Loucy (cell line): ENCODE data around the gene DLX6.

Experiments used
- H2AFZ ChIP-seq: fragments of 200-600 bp; sonication (generic); 2 replicates; pipeline ENCODE4 v1.6.0; 2016; ENCODE audit warnings: antibody characterized with exemption, mild to moderate bottlenecking, low read length, moderate library complexity
- H3F3A ChIP-seq: fragments of 200-600 bp; 2 replicates; pipeline ENCODE4 v1.6.0; 2016; ENCODE audit warnings: antibody characterized with exemption, low read depth, mild to moderate bottlenecking
- H3K27me3 ChIP-seq: fragments of 200-600 bp; sonication (generic); 2 replicates; pipeline ENCODE4 v1.6.1; 2014; ENCODE audit warnings: low read length, mild to moderate bottlenecking; ENCODE audit not compliant: insufficient read depth, poor library complexity, severe bottlenecking
- H3K36me3 ChIP-seq: fragments of 200-600 bp; sonication (generic); 2 replicates; pipeline ENCODE4 v1.6.1; 2016; ENCODE audit warnings: low read length; ENCODE audit not compliant: insufficient read depth
- H3K4me1 ChIP-seq: fragments of 200-600 bp; sonication (generic); 2 replicates; pipeline ENCODE4 v1.5.1; 2014; ENCODE audit warnings: low read length, mild to moderate bottlenecking; ENCODE audit not compliant: insufficient read depth, poor library complexity, severe bottlenecking
- H3K4me2 ChIP-seq: fragments of 200-600 bp; sonication (generic); 2 replicates; pipeline ENCODE4 v1.6.0; 2014; ENCODE audit warnings: antibody characterized with exemption, low read length, low read depth, mild to moderate bottlenecking; ENCODE audit not compliant: poor library complexity, severe bottlenecking
- H3K4me3 ChIP-seq: fragments of 200-600 bp; sonication (generic); 2 replicates; pipeline ENCODE4 v1.5.1; 2014; ENCODE audit warnings: low read length, mild to moderate bottlenecking, mixed read lengths; ENCODE audit not compliant: poor library complexity, severe bottlenecking
- H3K79me2 ChIP-seq: fragments of 200-600 bp; sonication (generic); 2 replicates; pipeline ENCODE4 v1.6.1; 2014; ENCODE audit warnings: low read length; ENCODE audit not compliant: insufficient read depth
- H3K9ac ChIP-seq: fragments of 200-600 bp; sonication (generic); 2 replicates; pipeline ENCODE4 v1.6.0; 2014; ENCODE audit warnings: mild to moderate bottlenecking, low read depth, low read length, moderate library complexity; ENCODE audit not compliant: poor library complexity, severe bottlenecking
- H3K9me2 ChIP-seq: fragments of 200-600 bp; sonication (generic); replicated peaks from 2 replicates; pipeline ENCODE4 v1.6.1; 2016; ENCODE audit warnings: low read depth, low read length, mixed read lengths
- H3K9me3 ChIP-seq: fragments of 200-600 bp; sonication (generic); 2 replicates; pipeline ENCODE4 v1.6.1; 2014; ENCODE audit warnings: mild to moderate bottlenecking, antibody characterized with exemption, low read length, low read depth; ENCODE audit not compliant: insufficient read depth
- H4K20me1 ChIP-seq: fragments of 200-600 bp; sonication (generic); 2 replicates; pipeline ENCODE4 v1.6.0; 2014; ENCODE audit warnings: antibody characterized with exemption, low read length, mild to moderate bottlenecking; ENCODE audit not compliant: insufficient read depth, poor library complexity, severe bottlenecking
- CTCF ChIP-seq: fragments of 200-600 bp; sonication (generic); conservative IDR thresholded peaks from 2 replicates; pipeline ENCODE4 v1.5.1; 2014; ENCODE audit warnings: mild to moderate bottlenecking, antibody characterized with exemption, low read length
- EZH2phosphoT487 ChIP-seq: fragments of 200-600 bp; IDR thresholded peaks from 2 replicates; pipeline ENCODE4 v1.6.1; 2018; ENCODE audit warnings: antibody characterized with exemption, mild to moderate bottlenecking, moderate library complexity, borderline replicate concordance

DLX6 gene

DNA sequence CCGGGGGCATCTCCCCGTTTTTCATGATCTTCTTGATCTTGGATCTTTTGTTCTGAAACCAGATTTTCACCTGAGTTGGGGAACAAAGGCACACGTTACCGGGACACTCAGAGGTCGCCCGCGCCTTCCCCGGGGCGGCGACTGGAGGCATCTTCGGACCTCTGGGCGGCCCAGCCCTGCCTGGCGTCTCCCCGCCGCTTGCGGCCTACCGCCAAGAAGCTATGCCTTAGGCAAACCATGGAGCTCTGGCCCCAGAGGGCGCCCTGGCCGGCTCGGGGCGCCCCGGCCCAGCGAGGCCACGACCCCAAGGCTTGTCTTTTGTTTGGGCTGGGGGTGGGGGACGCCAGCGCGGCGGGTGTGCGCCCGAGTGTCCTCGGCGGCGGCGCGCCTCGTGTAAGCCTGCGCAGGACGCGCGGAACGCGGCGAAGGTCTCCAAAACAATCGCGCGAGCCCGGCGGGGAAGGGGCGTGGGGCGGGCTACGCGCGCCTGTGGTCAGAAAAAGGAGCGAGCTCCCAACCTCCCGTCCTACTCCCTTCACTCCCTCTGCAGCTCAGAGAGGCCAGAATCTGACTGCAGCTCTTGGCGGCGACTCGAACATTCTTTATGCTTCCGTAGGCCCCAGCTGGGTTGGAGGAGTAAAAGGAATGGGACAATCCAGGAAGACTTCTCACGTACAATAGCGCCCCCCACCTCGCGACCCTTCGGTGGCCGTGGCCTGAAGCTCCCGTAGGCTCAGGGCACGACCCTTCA is 15.8 kb downstream of the DLX6 start:
- no peak overlapping the region for H2AFZ ChIP-seq
- H3K9ac ChIP-seq = no peak overlapping the region
- no peaks in the 10 kb centered on the region for H4K20me1 ChIP-seq
- H3K79me2 ChIP-seq = no peaks in the 10 kb centered on the region
- no peaks in the 10 kb centered on the region for H3K9me2 ChIP-seq
- no peaks in the 10 kb centered on the region for H3F3A ChIP-seq
- no peaks in the 10 kb centered on the region for H3K9me3 ChIP-seq
- H3K36me3 ChIP-seq = no peaks in the 10 kb centered on the region
- H3K4me2 ChIP-seq = no peak overlapping the region
- peaks cover 5% of the 10 kb centered on the region for H3K27me3 ChIP-seq
- H3K4me3 ChIP-seq = no peak overlapping the region
- no peaks in the 10 kb centered on the region for H3K4me1 ChIP-seq
- TF ChIP-seq EZH2phosphoT487 (no peak), CTCF (no peak)

DNA sequence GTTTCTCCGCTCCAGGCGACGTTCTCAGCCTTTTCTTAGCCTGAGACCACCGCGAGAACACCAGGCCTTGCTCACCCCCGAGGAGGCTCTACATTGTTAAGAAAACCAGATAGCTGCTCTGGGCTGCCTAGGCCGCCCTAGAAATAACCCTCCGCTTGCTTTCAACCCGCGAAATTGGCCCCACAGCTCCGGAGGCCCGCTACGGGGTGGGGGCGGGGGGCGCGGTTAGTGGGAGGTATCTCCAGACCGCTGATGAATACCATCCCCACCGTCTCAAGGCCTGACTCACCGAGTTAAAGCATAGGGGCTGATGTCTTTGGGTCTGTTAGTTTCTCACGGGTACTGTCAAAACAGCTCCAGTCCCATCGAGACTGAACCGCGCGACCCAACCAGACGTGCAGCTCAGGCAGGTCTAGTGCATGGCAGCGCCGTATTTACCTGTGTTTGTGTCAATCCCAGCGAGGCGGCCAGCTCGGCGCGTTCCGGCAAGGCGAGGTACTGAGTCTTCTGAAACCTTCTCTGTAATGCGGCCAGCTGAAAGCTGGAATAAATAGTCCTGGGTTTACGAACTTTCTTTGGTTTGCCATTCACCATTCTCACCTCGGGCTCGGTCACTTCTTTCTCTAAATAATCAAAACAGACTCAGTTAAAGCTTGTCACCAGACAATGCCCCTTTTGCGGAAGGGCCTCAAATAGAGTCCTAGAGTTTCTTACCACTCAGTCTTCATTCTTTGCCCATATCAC is 16.6 kb downstream of the DLX6 start:
- peak overlapping the region; percentile 25 for H3K4me2 ChIP-seq
- H3K9me3 ChIP-seq = no peaks in the 10 kb centered on the region
- H2AFZ ChIP-seq = no peak overlapping the region
- H3K9ac ChIP-seq = no peak overlapping the region
- peaks cover 5% of the 10 kb centered on the region for H3K27me3 ChIP-seq
- no peaks in the 10 kb centered on the region for H3F3A ChIP-seq
- H3K4me3 ChIP-seq = no peak overlapping the region
- no peaks in the 10 kb centered on the region for H4K20me1 ChIP-seq
- no peaks in the 10 kb centered on the region for H3K36me3 ChIP-seq
- no peaks in the 10 kb centered on the region for H3K79me2 ChIP-seq
- no peaks in the 10 kb centered on the region for H3K4me1 ChIP-seq
- no peak for TF ChIP-seq CTCF
- TF ChIP-seq EZH2phosphoT487 = no peak
- no peaks in the 10 kb centered on the region for H3K9me2 ChIP-seq

DNA sequence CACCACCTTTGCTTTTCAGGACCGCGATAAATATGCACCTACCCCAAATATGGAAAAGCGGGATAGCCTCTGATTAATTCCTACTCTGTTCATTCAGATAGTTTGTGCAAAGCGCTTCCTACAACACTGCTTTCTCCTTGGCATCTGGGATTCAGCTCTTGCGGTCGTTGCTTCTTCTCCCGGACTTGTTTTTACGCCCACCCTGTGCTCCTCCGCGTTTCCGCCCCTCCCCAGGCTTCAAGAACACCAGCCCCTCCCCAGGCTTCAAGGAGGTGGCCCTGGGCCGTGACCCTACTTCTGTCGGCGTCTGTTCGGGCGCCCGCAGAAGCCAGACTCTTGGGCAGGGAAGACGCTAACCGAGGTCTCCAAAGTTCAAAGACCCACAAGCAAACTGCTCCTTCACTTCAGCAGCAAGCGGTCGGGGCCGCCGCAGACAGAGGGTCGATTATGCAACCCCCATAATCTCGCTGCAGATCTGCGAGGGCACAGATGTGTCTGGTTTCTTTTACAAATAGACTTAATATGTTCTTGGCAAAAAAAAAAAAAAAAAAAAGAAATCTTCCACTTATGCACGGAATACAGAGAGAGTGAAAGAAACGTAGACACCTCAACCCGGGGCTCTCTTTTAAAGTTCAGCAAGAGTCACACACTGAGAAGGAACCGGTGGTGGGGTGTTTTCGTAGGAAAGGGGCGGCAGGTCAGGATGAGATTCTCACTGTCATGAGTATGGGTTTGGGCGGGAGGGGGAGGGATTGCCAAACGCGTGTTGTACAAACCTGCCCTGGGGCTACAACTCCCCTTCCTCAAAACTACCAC is 17.3 kb downstream of the DLX6 start:
- Histone ChIP-seq H3K36me3 (no peaks in the 10 kb centered on the region), H3K4me3 (peak overlapping the region; percentile 31), H3K9ac (no peak overlapping the region), H3K27me3 (peaks cover 5% of the 10 kb centered on the region), H3K9me3 (no peaks in the 10 kb centered on the region), H2AFZ (peak overlapping the region; percentile 30; the same call in 1 of the 2 replicates), H3K4me1 (no peaks in the 10 kb centered on the region), H3K79me2 (no peaks in the 10 kb centered on the region), H4K20me1 (no peaks in the 10 kb centered on the region), H3F3A (no peaks in the 10 kb centered on the region), H3K9me2 (no peaks in the 10 kb centered on the region), H3K4me2 (peak overlapping the region; percentile 25)
- no peak for TF ChIP-seq EZH2phosphoT487
- no peak for TF ChIP-seq CTCF
